ENCODE data around the gene NOL3.
A peak's percentile ranks its signal among the peaks of the same experiment; 100 is the strongest.

NOL3 gene

GRCh38 chr16:67149276-67150046 lies 20.9 kb upstream of the NOL3 start:
- Mint-ChIP-seq H3K36me3 (peaks cover 51% of the 10 kb centered on the region), H3K4me1 (peaks cover 23% of the 10 kb centered on the region), H3K27ac (no peak overlapping the region), H3K4me3 (peak overlapping the region; percentile 17), H3K9me3 (no peaks in the 10 kb centered on the region), H3K27me3 (peaks cover 29% of the 10 kb centered on the region)
- ATAC-seq = no peak

- H3K36me3 Mint-ChIP-seq = peaks cover 43% of the 10 kb centered on the region
- peaks cover 26% of the 10 kb centered on the region for H3K4me1 Mint-ChIP-seq
- ATAC-seq = peak; percentile 49
- peak overlapping the region; percentile 30 for H3K27ac Mint-ChIP-seq
- H3K9me3 Mint-ChIP-seq = no peaks in the 10 kb centered on the region
- H3K27me3 Mint-ChIP-seq = peaks cover 29% of the 10 kb centered on the region
- peak overlapping the region; percentile 76 for H3K4me3 Mint-ChIP-seq
Observed at GRCh38 chr16:67150047-67150832, 20.1 kb upstream of the NOL3 start.

GRCh38 chr16:67150833-67151396 lies 19.4 kb upstream of the NOL3 start, which contains the start of gene B3GNT9:
Gene B3GNT9 (minus strand): TSS chr16:67150998. CDS start chr16:67150485, 513 bp downstream.
- no peaks in the 10 kb centered on the region for H3K9me3 Mint-ChIP-seq
- peak within 1 kb of the TSS; percentile 76 for H3K4me3 Mint-ChIP-seq
- H3K36me3 Mint-ChIP-seq = peaks cover 36% of the 10 kb centered on the region
- H3K27me3 Mint-ChIP-seq = peaks cover 29% of the 10 kb centered on the region
- H3K27ac Mint-ChIP-seq = peak within 1 kb of the TSS; percentile 30
- peaks cover 33% of the 10 kb centered on the region for H3K4me1 Mint-ChIP-seq
- ATAC-seq = peak; percentile 52

- peaks cover 30% of the 10 kb centered on the region for H3K36me3 Mint-ChIP-seq
- H3K4me3 Mint-ChIP-seq = peak overlapping the region; percentile 76
- ATAC-seq = no peak
- H3K27me3 Mint-ChIP-seq = peaks cover 29% of the 10 kb centered on the region
- H3K4me1 Mint-ChIP-seq = peaks cover 39% of the 10 kb centered on the region
- H3K9me3 Mint-ChIP-seq = no peaks in the 10 kb centered on the region
- H3K27ac Mint-ChIP-seq = peak overlapping the region; percentile 30
Observed at GRCh38 chr16:67151431-67152097, 18.8 kb upstream of the NOL3 start.

GRCh38 chr16:67154578-67155294 lies 15.6 kb upstream of the NOL3 start:
- no peaks in the 10 kb centered on the region for H3K36me3 Mint-ChIP-seq
- no peaks in the 10 kb centered on the region for H3K9me3 Mint-ChIP-seq
- H3K27me3 Mint-ChIP-seq = peaks cover 10% of the 10 kb centered on the region
- H3K4me1 Mint-ChIP-seq = peaks cover 64% of the 10 kb centered on the region
- H3K27ac Mint-ChIP-seq = no peak overlapping the region
- H3K4me3 Mint-ChIP-seq = peak overlapping the region; percentile 68
- ATAC-seq = no peak

- Mint-ChIP-seq H3K9me3 (no peaks in the 10 kb centered on the region), H3K36me3 (no peaks in the 10 kb centered on the region), H3K27ac (no peak overlapping the region), H3K4me1 (peaks cover 70% of the 10 kb centered on the region), H3K27me3 (peaks cover 10% of the 10 kb centered on the region), H3K4me3 (peak overlapping the region; percentile 68)
- ATAC-seq = peak; percentile 59
Observed at GRCh38 chr16:67155295-67156142, 14.8 kb upstream of the NOL3 start.

GRCh38 chr16:67156143-67156844 lies 14.0 kb upstream of the NOL3 start:
- Mint-ChIP-seq H3K9me3 (no peaks in the 10 kb centered on the region), H3K27me3 (peaks cover 12% of the 10 kb centered on the region), H3K4me1 (peaks cover 73% of the 10 kb centered on the region), H3K27ac (no peak overlapping the region), H3K36me3 (no peaks in the 10 kb centered on the region), H3K4me3 (no peak overlapping the region)
- ATAC-seq = no peak

- H3K4me3 Mint-ChIP-seq = no peak overlapping the region
- H3K27me3 Mint-ChIP-seq = peaks cover 16% of the 10 kb centered on the region
- no peaks in the 10 kb centered on the region for H3K36me3 Mint-ChIP-seq
- no peak for ATAC-seq
- no peaks in the 10 kb centered on the region for H3K9me3 Mint-ChIP-seq
- no peak overlapping the region for H3K27ac Mint-ChIP-seq
- H3K4me1 Mint-ChIP-seq = peaks cover 71% of the 10 kb centered on the region
Observed at GRCh38 chr16:67157106-67157748, 13.1 kb upstream of the NOL3 start.

- H3K4me1 Mint-ChIP-seq = peaks cover 65% of the 10 kb centered on the region
- H3K27me3 Mint-ChIP-seq = peaks cover 20% of the 10 kb centered on the region
- H3K36me3 Mint-ChIP-seq = no peaks in the 10 kb centered on the region
- H3K27ac Mint-ChIP-seq = peak overlapping the region; percentile 77
- H3K4me3 Mint-ChIP-seq = peak overlapping the region; percentile 87
- H3K9me3 Mint-ChIP-seq = no peaks in the 10 kb centered on the region
- ATAC-seq = no peak
Observed at GRCh38 chr16:67157892-67158635, 12.3 kb upstream of the NOL3 start.

GRCh38 chr16:67158637-67159600 lies 11.4 kb upstream of the NOL3 start:
- H3K27me3 Mint-ChIP-seq = peaks cover 25% of the 10 kb centered on the region
- peak; percentile 69 for ATAC-seq
- no peaks in the 10 kb centered on the region for H3K36me3 Mint-ChIP-seq
- no peaks in the 10 kb centered on the region for H3K9me3 Mint-ChIP-seq
- peaks cover 60% of the 10 kb centered on the region for H3K4me1 Mint-ChIP-seq
- H3K4me3 Mint-ChIP-seq = peak overlapping the region; percentile 87
- peak overlapping the region; percentile 77 for H3K27ac Mint-ChIP-seq

GRCh38 chr16:67161595-67162058 lies 8.7 kb upstream of the NOL3 start:
- H3K4me3 Mint-ChIP-seq = peak overlapping the region; percentile 44
- peaks cover 52% of the 10 kb centered on the region for H3K27me3 Mint-ChIP-seq
- no peaks in the 10 kb centered on the region for H3K36me3 Mint-ChIP-seq
- H3K4me1 Mint-ChIP-seq = peaks cover 59% of the 10 kb centered on the region
- ATAC-seq = no peak
- no peak overlapping the region for H3K27ac Mint-ChIP-seq
- no peaks in the 10 kb centered on the region for H3K9me3 Mint-ChIP-seq

Measured in stimulated activated memory B cell treated with anti-CD40 and anti-IgM and Interleukin-4, amounts not matched to agents 10 μg/mL and 1 μg/mL and 100 μg/mL, for 72 hours (primary cell).